GM18868 (cell line): ENCODE measurements around the gene MDH2.
A peak's percentile ranks its signal among the peaks of the same experiment; 100 is the strongest.
"Not testable (repeated sequence)": the region's sequence is repeated elsewhere in the genome, so short reads cannot be mapped to it uniquely, and the experiment has no call there.

Experiments
- ATAC-seq: cut with Tn5 transposase; IDR thresholded peaks from one replicate; pipeline ENCODE4 v1.9.1; 2021; ENCODE audit warnings: mild to moderate bottlenecking, moderate library complexity; ENCODE audit not compliant: unreplicated experiment

Gene MDH2

GRCh38 chr7:76047811-76048667 is at the start of gene MDH2, which contains the start of gene STYXL1:
TSS of gene MDH2 (plus strand) at chr7:76048106. CDS start at chr7:76048161, 55 bp downstream.
TSS of gene STYXL1 (minus strand) at chr7:76048000. CDS start at chr7:76030523, 17,477 bp downstream.
- peak; percentile 96 for ATAC-seq

GRCh38 chr7:76000566-76000965 is 47.3 kb upstream of the MDH2 start:
- ATAC-seq = no peak

- no peak for ATAC-seq
These were observed 45.8 kb upstream of the MDH2 start for GRCh38 chr7:76002139-76002538.

- no peak for ATAC-seq
These were observed 45.1 kb upstream of the MDH2 start for GRCh38 chr7:76002822-76003221.

- ATAC-seq = no peak
These were observed 44.6 kb upstream of the MDH2 start for GRCh38 chr7:76003351-76003750.

GRCh38 chr7:76005004-76005403 is 42.9 kb upstream of the MDH2 start:
- not testable (repeated sequence) for ATAC-seq

GRCh38 chr7:76008156-76008687 is 39.7 kb upstream of the MDH2 start:
- no peak for ATAC-seq

- no peak for ATAC-seq
These were observed 38.0 kb upstream of the MDH2 start for GRCh38 chr7:76009672-76010600.

- ATAC-seq = no peak
These were observed 36.5 kb upstream of the MDH2 start for GRCh38 chr7:76011442-76011861.

GRCh38 chr7:76016191-76016947 is 31.5 kb upstream of the MDH2 start:
- ATAC-seq = no peak

GRCh38 chr7:76018520-76018919 is 29.4 kb upstream of the MDH2 start:
- ATAC-seq = not testable (repeated sequence)

- ATAC-seq = no peak
These were observed 27.7 kb upstream of the MDH2 start for GRCh38 chr7:76020031-76020714.

GRCh38 chr7:76022026-76022780 is 25.7 kb upstream of the MDH2 start:
- ATAC-seq = no peak

- ATAC-seq = no peak
These were observed 24.9 kb upstream of the MDH2 start for GRCh38 chr7:76023002-76023401.

GRCh38 chr7:76029682-76030081 is 18.2 kb upstream of the MDH2 start:
- ATAC-seq = not testable (repeated sequence)

- ATAC-seq = no peak
These were observed 15.9 kb upstream of the MDH2 start for GRCh38 chr7:76031964-76032363.

GRCh38 chr7:76037310-76037709 is 10.6 kb upstream of the MDH2 start:
- no peak for ATAC-seq

GRCh38 chr7:76040126-76040525 is 7.8 kb upstream of the MDH2 start:
- no peak for ATAC-seq

- ATAC-seq = no peak
These were observed 3.5 kb upstream of the MDH2 start for GRCh38 chr7:76044375-76044865.
